ENCODE data around the gene APOBEC4. TPM values are rescaled to one million over a fixed set of nuclear protein-coding genes. Genes with fewer than 3 reads are reported as not detected.
"Not testable (repeated sequence)": the region's sequence is repeated elsewhere in the genome, so short reads cannot be mapped to it uniquely, and the experiment has no call there.

Gene APOBEC4
- total and polyA plus RNA-seq, 9 of the 15 experiments (the other 6 are each of a cell fraction or from before 2014, with no cell fraction given) = not detected

- TF ChIP-seq, protein P1, sequence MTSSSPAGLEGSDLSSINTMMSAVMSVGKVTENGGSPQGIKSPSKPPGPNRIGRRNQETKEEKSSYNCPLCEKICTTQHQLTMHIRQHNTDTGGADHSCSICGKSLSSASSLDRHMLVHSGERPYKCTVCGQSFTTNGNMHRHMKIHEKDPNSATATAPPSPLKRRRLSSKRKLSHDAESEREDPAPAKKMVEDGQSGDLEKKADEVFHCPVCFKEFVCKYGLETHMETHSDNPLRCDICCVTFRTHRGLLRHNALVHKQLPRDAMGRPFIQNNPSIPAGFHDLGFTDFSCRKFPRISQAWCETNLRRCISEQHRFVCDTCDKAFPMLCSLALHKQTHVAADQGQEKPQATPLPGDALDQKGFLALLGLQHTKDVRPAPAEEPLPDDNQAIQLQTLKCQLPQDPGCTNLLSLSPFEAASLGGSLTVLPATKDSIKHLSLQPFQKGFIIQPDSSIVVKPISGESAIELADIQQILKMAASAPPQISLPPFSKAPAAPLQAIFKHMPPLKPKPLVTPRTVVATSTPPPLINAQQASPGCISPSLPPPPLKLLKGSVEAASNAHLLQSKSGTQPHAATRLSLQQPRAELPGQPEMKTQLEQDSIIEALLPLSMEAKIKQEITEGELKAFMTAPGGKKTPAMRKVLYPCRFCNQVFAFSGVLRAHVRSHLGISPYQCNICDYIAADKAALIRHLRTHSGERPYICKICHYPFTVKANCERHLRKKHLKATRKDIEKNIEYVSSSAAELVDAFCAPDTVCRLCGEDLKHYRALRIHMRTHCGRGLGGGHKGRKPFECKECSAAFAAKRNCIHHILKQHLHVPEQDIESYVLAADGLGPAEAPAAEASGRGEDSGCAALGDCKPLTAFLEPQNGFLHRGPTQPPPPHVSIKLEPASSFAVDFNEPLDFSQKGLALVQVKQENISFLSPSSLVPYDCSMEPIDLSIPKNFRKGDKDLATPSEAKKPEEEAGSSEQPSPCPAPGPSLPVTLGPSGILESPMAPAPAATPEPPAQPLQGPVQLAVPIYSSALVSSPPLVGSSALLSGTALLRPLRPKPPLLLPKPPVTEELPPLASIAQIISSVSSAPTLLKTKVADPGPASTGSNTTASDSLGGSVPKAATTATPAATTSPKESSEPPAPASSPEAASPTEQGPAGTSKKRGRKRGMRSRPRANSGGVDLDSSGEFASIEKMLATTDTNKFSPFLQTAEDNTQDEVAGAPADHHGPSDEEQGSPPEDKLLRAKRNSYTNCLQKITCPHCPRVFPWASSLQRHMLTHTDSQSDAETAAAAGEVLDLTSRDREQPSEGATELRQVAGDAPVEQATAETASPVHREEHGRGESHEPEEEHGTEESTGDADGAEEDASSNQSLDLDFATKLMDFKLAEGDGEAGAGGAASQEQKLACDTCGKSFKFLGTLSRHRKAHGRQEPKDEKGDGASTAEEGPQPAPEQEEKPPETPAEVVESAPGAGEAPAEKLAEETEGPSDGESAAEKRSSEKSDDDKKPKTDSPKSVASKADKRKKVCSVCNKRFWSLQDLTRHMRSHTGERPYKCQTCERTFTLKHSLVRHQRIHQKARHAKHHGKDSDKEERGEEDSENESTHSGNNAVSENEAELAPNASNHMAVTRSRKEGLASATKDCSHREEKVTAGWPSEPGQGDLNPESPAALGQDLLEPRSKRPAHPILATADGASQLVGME (CRISPR knock-in tag; IDR thresholded peaks at IDR 0.05) = no peak
- TF ChIP-seq, protein P2, sequence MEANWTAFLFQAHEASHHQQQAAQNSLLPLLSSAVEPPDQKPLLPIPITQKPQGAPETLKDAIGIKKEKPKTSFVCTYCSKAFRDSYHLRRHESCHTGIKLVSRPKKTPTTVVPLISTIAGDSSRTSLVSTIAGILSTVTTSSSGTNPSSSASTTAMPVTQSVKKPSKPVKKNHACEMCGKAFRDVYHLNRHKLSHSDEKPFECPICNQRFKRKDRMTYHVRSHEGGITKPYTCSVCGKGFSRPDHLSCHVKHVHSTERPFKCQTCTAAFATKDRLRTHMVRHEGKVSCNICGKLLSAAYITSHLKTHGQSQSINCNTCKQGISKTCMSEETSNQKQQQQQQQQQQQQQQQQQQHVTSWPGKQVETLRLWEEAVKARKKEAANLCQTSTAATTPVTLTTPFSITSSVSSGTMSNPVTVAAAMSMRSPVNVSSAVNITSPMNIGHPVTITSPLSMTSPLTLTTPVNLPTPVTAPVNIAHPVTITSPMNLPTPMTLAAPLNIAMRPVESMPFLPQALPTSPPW (CRISPR knock-in tag; IDR thresholded peaks at IDR 0.05) = no peak
Measured at GRCh38 chr1:183619781-183620180, 33.3 kb downstream of the APOBEC4 start (continued).

- H3K9me3 ChIP-seq (replicated peaks; ENCODE audit: control insufficient read depth, insufficient read depth, low read depth, low read length); DNase-seq (ENCODE audit: extremely low read depth in 1 of 4, low spot score in 3 of 4); intact Hi-C loops (cut with micrococcal nuclease); H3K4me2 ChIP-seq (ENCODE audit: insufficient read depth, low read length); H4K20me1 ChIP-seq (replicated peaks; ENCODE audit: control insufficient read depth, insufficient read depth, low read length); H3K4me1 ChIP-seq (replicated peaks in 1 of 2; ENCODE audit: control insufficient read depth in 2 of 2, insufficient read depth in 2 of 2, low read length in 2 of 2); POLR2A ChIA-PET; H3K9ac ChIP-seq (ENCODE audit: insufficient read depth in 1 of 2, low read depth in 2 of 2, low read length in 2 of 2); H3K36me3 ChIP-seq (ENCODE audit: control insufficient read depth, insufficient read depth, low read length); H2AFZ ChIP-seq (ENCODE audit: low read depth, low read length); H3K4me3 ChIP-seq; H3K9me1 ChIP-seq (ENCODE audit: control insufficient read depth, insufficient read depth, low read length); H3K79me2 ChIP-seq (ENCODE audit: control insufficient read depth, insufficient read depth, low read length); FAIRE-seq; ATAC-seq; BruUV-seq (replicated peaks); CTCF ChIA-PET (ENCODE audit: low intra/inter-chr PET ratio); H3K27ac ChIP-seq (ENCODE audit: extremely low read depth, low read depth, low read length); H3K27me3 ChIP-seq (ENCODE audit: control insufficient read depth in 2 of 2, insufficient read depth in 2 of 2, low read length in 2 of 2): not testable (repeated sequence)
- 38% methylated on average over 4 of the region's 5 CpGs for WGBS (ENCODE audit: insufficient coverage, low coverage, missing lambda C conversion rate)
- in situ Hi-C loops (cut with MboI) = loop anchor here (25.0 kb wide), 1 partner anchor 656 kb away; the partner anchor contains the start of gene SHCBP1L
- TF ChIP-seq MAFG (tag; conservative IDR thresholded peaks at IDR 0.05) (peak; percentile 68), ZNF316 (IDR thresholded peaks at IDR 0.05) (peak; percentile 61)
Measured at GRCh38 chr1:183618202-183618601, 34.9 kb downstream of the APOBEC4 start.

GRCh38 chr1:183612975-183613374 lies 40.1 kb downstream of the APOBEC4 start:
- H3K4me1 ChIP-seq (replicated peaks in 1 of 2; ENCODE audit: control insufficient read depth in 2 of 2, insufficient read depth in 2 of 2, low read length in 2 of 2); H3K27ac ChIP-seq (ENCODE audit: extremely low read depth, low read depth, low read length); BruUV-seq (replicated peaks); H3K4me2 ChIP-seq (ENCODE audit: insufficient read depth, low read length); H3K79me2 ChIP-seq (ENCODE audit: control insufficient read depth, insufficient read depth, low read length); H3K9ac ChIP-seq (ENCODE audit: insufficient read depth in 1 of 2, low read depth in 2 of 2, low read length in 2 of 2); DNase-seq (ENCODE audit: extremely low read depth in 1 of 4, low spot score in 3 of 4); H3K27me3 ChIP-seq (ENCODE audit: control insufficient read depth in 2 of 2, insufficient read depth in 2 of 2, low read length in 2 of 2); CTCF ChIA-PET (ENCODE audit: low intra/inter-chr PET ratio); H3K9me1 ChIP-seq (ENCODE audit: control insufficient read depth, insufficient read depth, low read length); H3K4me3 ChIP-seq; H3K9me3 ChIP-seq (replicated peaks; ENCODE audit: control insufficient read depth, insufficient read depth, low read depth, low read length); H3K36me3 ChIP-seq (ENCODE audit: control insufficient read depth, insufficient read depth, low read length); H4K20me1 ChIP-seq (replicated peaks; ENCODE audit: control insufficient read depth, insufficient read depth, low read length); ATAC-seq; H2AFZ ChIP-seq (ENCODE audit: low read depth, low read length); intact Hi-C loops (cut with micrococcal nuclease); FAIRE-seq: not testable (repeated sequence)
- WGBS (ENCODE audit: insufficient coverage, low coverage, missing lambda C conversion rate) = 31% methylated on average over 3 of the region's 3 CpGs
- POLR2A ChIA-PET = interaction anchor here (0.6 kb wide), 1 partner anchor 1012 kb away, joined by 3 read pairs; no protein-coding TSS in a partner anchor
- in situ Hi-C loops (cut with MboI) = loop anchor here (25.0 kb wide), 1 partner anchor 651 kb away; the partner anchor contains the start of gene SHCBP1L
